Stimulated activated CD8-positive, alpha-beta memory T cell treated with anti-CD3 and anti-CD28 coated beads, Interleukin-12 subunit alpha, Interleukin-12 subunit beta, amount 100 ng/mL, for 24 hours (primary cell): ENCODE measurements around the gene JARID2.

Experiments
- DNase-seq: peaks from one replicate; pipeline ENCODE4 v3.0.0-alpha.2; 2020; ENCODE audit errors: extremely low read depth

The JARID2 gene

DNA sequence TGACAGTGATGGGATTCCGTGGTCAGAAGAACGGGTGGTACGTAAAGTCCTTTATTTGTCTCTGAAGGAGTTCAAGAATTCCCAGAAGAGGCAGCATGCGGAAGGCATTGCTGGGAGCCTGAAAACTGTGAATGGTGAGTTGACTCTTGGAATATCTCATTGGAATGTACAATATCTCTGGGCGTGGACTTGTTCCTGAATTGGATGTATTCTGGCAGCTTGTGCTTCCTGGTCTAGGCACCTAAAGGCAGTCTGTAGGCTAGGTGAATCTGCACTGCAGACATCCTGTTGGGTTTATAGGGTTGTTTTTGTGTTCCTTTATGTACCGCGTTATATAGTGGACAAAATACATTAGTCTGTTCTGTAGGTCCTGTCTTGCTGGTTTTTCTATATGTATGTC lies 128.2 kb downstream of the JARID2 start:
- DNase-seq: no peak

DNA sequence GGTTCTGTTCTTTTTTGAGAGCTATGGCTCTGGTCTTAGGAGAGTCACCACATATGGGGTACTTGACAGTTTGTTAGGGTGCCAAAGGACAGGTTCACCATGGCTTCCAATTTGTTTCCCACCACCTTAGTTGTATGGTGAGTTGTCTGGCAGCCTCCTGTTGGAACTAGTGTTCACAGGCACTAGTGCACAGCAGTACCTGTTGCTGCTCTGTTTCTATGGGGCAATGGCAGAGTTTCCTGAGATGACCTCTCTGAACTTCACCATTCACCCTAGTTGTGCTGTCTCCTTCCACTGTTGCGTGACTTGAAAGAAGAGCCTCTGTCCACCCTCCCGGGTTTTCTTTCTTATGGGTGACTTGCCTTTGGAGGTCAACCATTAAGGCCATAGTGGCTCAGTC lies 129.1 kb downstream of the JARID2 start:
- no peak for DNase-seq

DNA sequence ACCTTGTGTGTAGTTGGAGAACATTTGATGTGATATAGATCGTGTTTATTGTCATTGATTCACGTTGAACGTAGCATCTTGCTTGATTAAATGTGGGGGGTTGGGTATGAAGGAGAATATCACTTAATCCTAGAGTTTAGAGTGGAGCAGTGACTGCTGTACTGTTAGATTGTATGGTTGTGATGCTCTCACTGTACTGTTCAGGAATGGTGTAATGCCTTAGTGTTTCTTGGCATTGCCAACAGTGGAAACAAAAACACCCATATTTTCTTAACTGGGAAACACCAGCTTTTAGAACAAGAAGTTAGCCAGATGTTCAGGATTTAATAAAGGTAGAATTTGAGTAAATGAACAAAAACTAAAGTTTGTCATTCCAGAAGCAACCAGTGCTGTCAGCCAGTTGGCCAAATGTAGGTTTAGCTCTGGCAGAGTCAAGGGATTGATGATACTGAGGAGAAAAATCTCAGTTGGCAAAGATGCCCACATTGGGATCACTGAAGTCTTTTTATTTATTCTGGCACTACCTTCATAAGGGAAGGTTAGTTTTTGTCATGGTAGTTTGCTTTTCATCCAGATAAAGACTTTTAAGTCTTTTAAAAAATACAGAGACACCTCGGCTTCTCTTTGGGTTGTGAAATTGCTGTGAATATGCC lies 129.9 kb downstream of the JARID2 start:
- no peak for DNase-seq

DNA sequence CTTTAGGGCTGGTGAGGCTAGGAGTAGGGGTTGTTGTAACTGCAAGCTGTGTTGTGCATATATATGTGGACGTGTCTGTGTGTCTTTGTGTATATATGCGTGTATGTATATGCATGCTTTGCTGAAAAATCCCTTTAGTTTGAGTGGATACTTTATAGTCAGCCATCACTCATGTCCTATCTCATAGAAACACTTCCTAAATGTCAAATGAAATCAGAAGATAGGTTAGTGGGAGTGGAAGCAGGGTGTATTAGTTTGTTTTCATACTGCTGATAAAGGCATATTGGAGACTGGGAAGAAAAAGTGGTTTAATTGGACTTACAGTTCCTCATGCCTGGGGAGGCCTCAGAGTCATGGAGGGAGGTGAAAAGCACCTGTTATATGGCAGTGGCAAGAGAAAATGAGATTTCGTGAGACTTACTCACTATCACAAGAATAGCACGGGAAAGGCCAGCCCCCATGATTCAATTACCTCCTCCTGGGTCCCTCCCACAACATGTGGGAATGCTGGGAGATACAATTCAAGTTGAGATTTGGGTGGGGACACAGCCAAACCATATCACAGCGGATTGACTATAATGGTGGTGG lies 131.1 kb downstream of the JARID2 start:
- DNase-seq: no peak

DNA sequence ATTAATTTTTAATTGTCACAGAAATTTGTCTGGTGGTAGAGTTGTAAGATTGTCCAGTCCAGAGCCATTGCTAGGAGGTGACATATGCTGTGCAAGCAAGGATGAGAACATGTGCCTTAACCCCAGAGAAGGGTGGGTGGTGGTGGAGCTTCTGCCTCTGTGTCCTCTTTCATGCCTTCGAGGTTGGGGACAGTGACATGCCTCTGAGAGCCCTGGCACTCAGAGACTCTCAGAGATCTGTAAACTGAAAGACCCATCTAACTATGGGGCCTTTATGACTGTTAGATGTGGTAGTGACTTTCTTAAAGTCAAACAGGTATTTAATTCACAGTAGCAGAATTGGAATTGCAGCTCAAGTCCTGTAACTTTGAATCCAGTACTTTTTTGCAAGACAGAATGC lies 132.4 kb downstream of the JARID2 start:
- no peak for DNase-seq

DNA sequence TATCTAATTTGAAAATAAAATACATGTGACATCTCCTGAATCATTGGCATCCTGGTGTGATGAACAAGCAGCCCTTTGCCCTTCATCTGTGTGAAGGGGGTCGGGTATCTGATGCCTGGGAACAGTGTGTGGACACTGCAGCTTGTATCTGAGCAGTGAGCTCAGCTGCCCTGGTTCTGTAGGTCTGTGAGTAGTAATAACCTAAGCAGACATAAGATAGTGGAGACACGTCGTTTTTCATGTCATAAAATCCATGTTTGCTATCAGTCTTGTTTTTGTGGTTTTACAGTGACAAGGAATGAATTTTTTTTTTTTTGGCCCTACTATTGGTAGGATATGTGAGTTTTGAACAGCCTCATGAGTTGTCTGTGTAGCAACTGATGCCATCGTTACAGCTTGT lies 133.0 kb downstream of the JARID2 start:
- DNase-seq: no peak

DNA sequence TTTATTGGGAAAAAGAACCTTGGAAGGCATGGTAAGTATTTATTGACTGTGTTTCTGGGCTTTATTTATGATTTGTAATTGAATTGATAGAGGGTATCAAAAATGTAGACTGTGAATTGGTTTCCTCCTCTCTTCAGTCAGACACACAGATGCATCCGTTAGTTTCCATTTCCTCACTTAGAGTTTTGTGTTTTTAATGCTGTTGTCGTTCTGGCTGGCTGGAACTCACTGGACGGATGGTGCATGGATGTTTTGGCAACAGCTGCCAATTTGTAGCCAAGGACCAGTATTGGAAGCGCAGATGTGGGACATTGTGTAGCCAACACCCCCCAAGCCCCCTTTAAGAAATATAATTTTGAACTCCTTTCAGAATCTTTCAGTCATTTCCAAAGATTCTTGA lies 134.5 kb downstream of the JARID2 start:
- no peak for DNase-seq

DNA sequence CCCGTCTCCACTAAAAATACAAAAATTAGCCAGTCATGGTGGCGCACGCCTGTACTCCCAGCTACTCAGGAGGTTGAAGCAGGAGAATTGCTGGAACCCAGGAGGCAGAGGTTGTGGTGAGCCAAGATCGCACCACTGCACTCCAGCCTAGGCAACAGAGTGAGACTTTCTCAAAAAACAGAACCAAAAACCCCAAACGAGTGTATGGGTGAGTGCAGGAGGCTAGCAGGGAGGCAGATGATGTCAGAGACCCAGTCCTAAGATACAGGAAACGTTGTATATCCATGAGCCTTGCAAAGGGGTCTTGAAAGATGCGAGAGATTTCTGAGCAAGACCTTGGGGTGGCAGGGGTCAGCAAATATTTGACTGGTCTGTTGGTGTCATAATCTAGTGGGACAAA lies 136.2 kb downstream of the JARID2 start:
- DNase-seq: no peak

DNA sequence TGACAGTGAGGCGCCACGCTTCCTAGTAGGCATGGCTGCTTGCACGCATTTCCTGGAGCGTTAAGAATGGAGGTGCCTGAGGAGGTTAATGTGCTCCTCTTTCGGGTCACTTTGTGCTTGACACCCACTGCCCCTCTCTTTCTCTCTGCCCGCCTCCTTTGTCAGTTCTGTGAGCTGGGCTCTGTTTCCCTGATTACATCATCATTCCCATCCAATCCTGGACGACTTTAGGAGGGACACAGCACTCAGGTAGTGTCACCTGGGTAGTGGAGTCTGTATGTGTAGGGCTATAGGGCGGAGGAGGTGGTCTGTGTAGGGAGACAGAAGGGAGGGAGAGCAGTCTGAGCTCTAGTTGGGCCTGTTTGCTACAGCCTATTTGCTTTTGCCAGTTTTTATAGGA lies 136.8 kb downstream of the JARID2 start:
- DNase-seq: no peak

DNA sequence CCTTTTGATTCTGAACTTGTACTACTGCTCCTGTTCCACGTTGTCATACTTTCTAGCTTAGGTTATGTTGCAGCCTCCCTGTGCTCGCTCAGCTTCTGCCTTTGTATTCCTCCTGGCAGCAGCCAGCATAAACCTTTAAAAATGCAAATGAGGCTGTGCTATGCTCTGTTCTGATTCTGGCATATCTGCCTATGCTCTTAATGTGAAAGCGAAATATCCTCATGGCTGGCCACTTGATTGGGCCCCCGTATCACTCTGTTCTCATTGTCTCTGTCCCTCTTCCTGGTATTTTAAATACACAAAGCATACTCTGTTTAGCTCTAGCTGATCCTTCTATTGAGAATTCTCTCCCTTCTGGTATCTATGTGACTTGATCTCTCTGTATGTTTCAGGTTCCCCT lies 139.0 kb downstream of the JARID2 start:
- no peak for DNase-seq

DNA sequence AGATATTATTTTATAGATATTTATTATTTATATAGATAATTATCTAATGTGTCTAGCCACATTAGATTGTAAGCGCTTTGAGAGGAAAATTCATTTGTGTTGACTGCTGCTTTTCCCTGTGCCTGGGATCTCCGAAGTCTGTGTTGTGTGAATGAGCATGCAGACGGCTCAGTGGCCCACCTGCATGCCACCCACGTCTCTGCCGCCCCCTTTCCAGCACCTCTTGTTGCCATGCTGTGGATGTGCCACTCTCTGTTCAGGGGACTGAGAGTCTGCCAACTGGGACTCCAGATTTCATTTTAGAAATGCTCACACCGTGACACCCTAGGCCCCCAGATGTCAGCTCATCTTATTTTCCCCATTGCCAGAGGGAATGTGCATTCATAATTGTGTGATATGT lies 139.7 kb downstream of the JARID2 start:
- no peak for DNase-seq

DNA sequence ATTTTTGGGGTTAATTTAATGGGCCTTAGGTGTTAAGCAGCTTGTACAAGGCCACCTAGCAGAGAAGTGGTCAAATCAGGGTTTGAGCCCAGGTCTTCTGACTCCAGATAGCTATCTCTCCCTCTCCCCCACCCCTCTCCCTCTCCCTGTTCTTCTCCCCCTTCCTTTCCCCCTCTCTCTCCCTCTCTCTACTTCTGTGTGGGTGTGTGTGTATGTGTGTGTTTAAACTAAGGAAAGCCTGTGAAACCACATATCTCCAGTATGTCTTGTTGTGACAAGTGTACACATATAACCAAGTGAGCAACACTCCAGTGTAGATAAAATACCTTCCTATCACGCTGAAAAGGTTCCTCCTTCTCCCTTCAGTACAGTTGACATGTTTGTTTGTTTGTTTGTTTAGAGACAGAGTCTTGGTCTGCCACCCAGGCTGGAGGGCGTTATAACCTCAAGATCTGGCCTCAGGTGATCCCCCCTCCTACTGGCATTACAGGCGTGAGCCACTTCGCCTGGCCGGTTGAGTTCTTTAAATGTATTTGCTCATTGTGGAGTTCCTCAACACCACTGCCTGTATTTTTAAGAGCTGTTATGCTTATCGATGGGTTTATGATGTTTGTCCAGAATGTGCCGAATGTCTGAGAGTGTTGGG lies 140.4 kb downstream of the JARID2 start:
- no peak for DNase-seq

DNA sequence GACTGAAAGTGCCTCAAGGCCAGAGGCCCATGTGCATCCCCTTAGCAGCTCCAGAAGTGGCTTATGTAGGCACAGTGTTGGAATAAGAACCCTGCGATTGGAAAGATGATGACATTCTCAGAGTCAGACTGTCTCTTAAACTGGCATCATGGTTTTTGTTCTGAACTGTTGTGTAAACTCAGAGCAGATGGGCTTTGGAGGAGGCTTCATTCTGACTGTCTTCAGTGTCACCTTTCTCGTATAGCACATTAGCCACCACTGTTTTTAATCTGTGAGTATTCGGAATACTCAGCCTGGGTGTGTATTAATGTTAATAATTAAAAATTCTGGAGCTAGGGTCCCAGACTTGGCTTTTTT lies 140.9 kb downstream of the JARID2 start:
- no peak for DNase-seq

DNA sequence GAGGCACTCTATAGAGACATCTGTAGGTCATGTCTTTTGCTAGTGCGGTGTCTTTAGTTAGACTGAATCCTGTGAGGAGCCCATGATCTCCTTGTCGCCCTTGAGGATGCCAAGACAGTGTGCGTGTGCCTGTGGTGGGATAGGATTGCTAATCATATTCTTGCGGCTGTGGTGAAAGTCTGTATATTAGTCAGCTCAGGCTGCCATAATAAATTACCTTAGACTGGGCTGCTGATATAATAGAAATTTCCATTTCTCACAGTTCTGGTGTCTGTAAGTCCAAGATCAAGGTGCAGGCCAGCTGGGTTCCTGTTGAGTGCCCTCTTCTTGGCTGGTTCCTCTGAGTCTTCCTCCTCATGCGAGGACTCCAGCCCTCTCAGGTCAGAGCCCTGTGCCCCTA lies 141.2 kb downstream of the JARID2 start:
- no peak for DNase-seq

DNA sequence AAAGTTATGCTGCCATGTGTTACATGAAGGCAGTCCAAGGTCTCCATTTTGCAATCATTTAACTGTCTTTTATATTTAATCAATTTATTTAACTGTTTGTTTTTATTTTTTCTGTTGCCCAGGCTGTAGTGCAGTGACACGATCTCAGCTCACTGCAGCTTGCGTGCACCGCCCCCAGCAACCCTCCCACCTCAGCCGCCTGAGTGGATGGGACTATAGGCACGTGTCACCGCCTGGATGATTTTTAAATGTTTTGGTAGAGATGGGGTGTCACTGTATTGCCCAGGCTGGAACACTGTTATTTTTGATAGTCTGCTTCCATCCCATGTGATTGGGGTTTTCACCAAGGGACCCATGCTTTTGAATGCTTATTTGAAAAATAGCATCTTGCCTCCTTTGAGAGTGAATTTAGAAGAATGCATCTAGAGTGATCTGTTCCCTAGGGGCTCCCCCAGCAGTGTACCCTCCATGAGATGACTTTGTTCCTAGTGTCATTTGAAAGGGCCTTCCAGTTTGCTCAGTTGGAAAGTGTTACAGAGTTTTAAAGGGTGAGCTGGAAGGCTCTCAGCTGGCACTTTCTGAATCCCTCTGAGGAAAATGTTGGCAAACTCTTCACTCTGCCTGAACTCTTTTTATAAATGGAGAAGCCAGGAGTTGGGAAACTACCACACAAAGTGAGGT lies 143.4 kb downstream of the JARID2 start:
- no peak for DNase-seq

DNA sequence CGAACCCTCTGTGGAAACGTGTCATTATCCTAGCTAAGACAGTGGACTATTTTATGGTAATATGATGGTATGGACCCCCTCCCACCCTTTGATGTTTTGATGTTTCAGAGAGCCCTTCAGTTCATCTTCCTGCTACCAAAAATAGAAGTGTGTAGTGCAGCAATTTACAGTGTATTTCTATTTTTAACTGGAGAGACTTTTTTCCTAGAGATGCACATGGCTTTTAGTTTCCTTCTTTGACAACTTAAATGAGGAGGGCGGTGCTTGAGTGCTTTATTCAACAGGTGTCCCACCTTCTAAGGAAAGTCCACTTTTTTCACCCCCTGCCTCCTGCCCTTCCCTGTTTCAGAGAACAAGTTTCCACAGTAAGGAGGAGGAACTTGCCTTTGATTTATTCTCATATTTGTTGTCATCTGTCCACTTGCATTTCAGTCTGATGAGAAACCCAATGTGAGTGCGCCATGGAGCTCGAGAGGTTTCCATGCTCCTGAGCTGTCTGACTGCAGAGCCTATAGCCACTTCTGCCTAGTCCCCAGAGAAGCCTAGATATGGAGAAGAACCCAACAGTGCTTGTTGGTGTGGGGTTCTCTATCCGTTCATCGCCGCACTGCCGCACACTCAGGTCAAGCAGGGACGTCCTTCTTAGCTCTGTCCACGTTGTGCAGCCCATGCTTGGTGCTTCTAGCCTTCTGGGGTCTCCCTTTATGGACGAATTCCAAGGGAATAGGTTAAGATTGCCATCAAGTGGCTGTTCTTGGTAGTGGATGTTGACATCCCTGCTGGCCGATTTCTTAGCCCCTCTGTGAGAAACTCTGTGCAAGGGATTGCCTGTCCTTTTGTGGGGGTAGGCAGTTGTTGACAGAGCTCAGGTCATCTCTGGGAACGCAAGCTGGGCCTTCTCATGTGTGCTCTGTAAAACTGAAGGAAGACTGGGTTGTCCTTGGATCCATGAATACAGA lies 144.2 kb downstream of the JARID2 start:
- no peak for DNase-seq

DNA sequence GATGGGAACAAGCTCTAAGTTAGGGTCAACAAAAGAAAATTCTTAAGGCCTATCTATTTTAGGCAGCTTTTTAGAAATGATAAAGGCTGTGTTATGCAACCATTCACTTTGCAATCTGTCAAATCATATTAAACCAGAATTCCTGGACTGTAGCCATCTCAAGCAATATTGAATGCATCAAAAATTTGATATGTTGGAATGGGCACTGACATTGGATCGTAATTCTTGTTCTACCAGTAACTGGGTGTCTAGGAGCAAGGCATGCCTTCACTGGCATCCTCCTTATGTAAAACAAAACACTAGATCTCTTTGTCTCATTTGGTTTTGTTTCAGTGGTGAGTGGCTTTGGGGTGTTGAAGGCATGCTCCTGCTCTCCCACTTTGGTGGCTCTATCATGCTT lies 145.6 kb downstream of the JARID2 start:
- no peak for DNase-seq

DNA sequence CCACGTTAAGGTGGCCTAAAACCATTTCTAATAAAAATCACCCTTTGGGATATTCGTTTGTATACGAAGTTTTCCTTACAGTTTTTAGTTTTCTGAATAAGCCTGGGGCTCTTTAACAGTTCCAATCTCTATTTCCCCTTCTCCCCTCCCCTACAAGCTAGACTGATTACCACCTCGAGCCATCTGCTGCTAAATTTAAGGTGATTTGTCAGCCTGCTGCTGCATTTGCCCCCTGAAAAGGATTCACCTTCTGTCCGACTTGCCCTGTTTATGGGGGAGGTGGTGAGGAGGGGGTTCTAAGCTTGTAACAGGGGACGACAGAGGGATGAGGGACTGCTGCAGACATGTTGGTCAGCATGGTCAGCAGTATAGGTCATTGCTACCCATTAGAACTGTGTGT lies 146.3 kb downstream of the JARID2 start:
- no peak for DNase-seq

DNA sequence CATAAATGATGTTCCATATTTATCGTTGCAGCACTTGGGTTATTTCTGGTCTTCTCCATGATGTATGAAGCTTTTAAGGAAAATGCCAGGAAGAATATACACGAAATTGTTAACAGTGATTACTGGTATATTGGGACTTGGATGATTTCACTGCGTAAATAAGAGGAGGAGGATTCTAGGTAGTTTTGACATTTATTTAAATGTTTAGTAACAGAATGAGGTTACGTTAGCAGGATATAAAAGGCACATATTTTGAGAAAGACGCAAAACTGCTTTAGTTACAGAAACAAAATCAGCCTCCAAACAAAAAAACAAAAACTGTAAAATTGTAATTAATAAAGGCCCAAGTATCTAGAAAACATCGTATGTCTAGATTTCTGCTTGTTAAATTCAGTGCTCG lies 147.7 kb downstream of the JARID2 start:
- DNase-seq: no peak

DNA sequence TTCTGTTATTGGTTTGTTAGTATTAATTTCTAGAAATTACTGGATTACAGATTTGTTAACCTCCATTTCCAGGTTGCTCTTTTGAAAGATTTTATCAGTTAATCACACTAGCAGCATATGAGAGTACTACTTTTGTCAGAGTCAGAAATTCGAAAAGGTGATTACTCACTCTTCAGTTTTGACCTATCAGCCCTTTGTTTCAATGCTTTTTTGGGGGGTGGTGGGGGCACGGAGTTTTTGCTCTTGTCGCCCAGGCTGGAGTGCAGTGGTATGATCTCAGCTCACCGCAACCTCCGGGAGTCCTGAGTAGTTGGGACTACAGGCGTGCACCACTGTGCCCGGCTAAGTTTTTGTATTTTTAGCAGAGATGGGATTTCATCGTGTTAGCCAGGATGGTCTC lies 149.2 kb downstream of the JARID2 start:
- DNase-seq: no peak

DNA sequence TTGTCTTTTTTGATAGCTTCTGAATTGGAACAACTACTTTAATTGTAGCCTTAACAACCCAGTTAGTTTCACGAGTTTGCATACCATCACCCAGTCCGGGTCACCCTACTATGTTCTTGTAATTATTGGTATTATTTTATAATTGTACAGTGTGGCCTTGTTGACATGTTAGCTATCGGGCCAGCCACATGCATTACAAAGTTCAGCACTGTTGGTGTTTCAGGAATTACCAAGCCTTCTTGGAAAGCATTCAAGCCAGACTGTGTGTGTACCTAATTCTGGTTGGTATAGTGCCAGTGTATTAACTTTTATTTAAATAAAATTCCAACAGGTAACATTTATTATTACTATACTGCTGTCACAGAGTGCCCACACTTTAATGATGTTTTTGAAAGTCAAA lies 150.9 kb downstream of the JARID2 start:
- DNase-seq: no peak
